HG03469 (cell line): ENCODE data around the gene MAFB.

Experiments
- ATAC-seq: cut with Tn5 transposase; IDR thresholded peaks from one replicate; pipeline ENCODE4 v1.9.1; 2021; ENCODE audit warnings: mild to moderate bottlenecking, moderate library complexity, moderate number of reproducible peaks; ENCODE audit not compliant: unreplicated experiment

MAFB gene

GRCh38 chr20:40703975-40704530, 15.0 kb upstream of the MAFB start:
- no peak for ATAC-seq

- ATAC-seq, result no peak
Measured at GRCh38 chr20:40702504-40702903, 13.5 kb upstream of the MAFB start.

- ATAC-seq, result no peak
Measured at GRCh38 chr20:40698744-40699143, 9.7 kb upstream of the MAFB start.

GRCh38 chr20:40698281-40698680, 9.2 kb upstream of the MAFB start:
- ATAC-seq, result no peak

GRCh38 chr20:40697541-40697940, 8.5 kb upstream of the MAFB start:
- no peak for ATAC-seq

- no peak for ATAC-seq
Measured at GRCh38 chr20:40695214-40695613, 6.2 kb upstream of the MAFB start.

- ATAC-seq, result no peak
Measured at GRCh38 chr20:40694246-40694645, 5.2 kb upstream of the MAFB start.

GRCh38 chr20:40692240-40693011, 3.4 kb upstream of the MAFB start:
- no peak for ATAC-seq

GRCh38 chr20:40691566-40692239, 2.7 kb upstream of the MAFB start:
- ATAC-seq, result no peak

GRCh38 chr20:40690836-40691565, 2.0 kb upstream of the MAFB start:
- no peak for ATAC-seq

- ATAC-seq, result no peak
Measured at GRCh38 chr20:40689943-40690835, 1.2 kb upstream of the MAFB start.

- ATAC-seq, result no peak
Measured at GRCh38 chr20:40688129-40689099, 622 bp downstream of the MAFB start.

- ATAC-seq, result no peak
Measured at GRCh38 chr20:40687384-40688128, 1.5 kb downstream of the MAFB start.

- no peak for ATAC-seq
Measured at GRCh38 chr20:40686893-40687292, 2.1 kb downstream of the MAFB start.

GRCh38 chr20:40686434-40686882, 2.6 kb downstream of the MAFB start:
- ATAC-seq, result no peak

- no peak for ATAC-seq
Measured at GRCh38 chr20:40685349-40685748, 3.7 kb downstream of the MAFB start.

GRCh38 chr20:40683894-40684268, 5.2 kb downstream of the MAFB start:
- ATAC-seq, result no peak

GRCh38 chr20:40683221-40683893, 5.7 kb downstream of the MAFB start:
- no peak for ATAC-seq
